Lower lobe of right lung (tissue), 2 donors: Measurements from ENCODE around the gene MAP3K12. TPM values are rescaled to one million over a fixed set of nuclear protein-coding genes. Genes with fewer than 3 reads are reported as not detected.
"Not testable (repeated sequence)": the region's sequence is repeated elsewhere in the genome, so short reads cannot be mapped to it uniquely, and the experiment has no call there.

Experiments
- ATAC-seq, 2 donors: fragments of 200-7000 bp; cut with Tn5 transposase; one replicate each; pipeline ENCODE4 v1.9.1; 2020 to 2022; ENCODE audit warnings: mild to moderate bottlenecking in 2 of 2, moderate library complexity in 2 of 2
- DNase-seq: peaks from one replicate; pipeline ENCODE4 v3.0.0-alpha.2; 2020
- H3K27ac ChIP-seq: fragments of 200-600 bp; one replicate; pipeline ENCODE4 v1.8.0; 2022
- H3K27me3 ChIP-seq: fragments of 200-600 bp; one replicate; pipeline ENCODE4 v1.8.0; 2022; ENCODE audit warnings: low read depth
- H3K36me3 ChIP-seq: fragments of 200-600 bp; one replicate; pipeline ENCODE4 v1.8.0; 2022; ENCODE audit warnings: mild to moderate bottlenecking
- H3K4me1 ChIP-seq: fragments of 200-600 bp; one replicate; pipeline ENCODE4 v1.8.0; 2022
- H3K4me3 ChIP-seq: fragments of 200-600 bp; one replicate; pipeline ENCODE4 v1.8.0; 2022; ENCODE audit warnings: mild to moderate bottlenecking
- H3K9me3 ChIP-seq: fragments of 200-600 bp; one replicate; pipeline ENCODE4 v1.8.0; 2022
- intact Hi-C: fragments of 100-400 bp; cut with DNase I; formaldehyde crosslinking; loops from one replicate; pipeline ENCODE4 v1.11.0; 2022
- total RNA-seq: library from RNA; stranded (reverse); fragmentation: NEBNext Ultra II Directional; extraction: Animal tissue kit (Norgen Biotek cat#: 25700); gene quantifications from one replicate; pipeline ENCODE4 v1.2.1, GENCODE V29; 2021
- TF ChIP-seq, protein P1 (sequence below): fragments of 200-600 bp; IDR thresholded peaks from one replicate; pipeline ENCODE4 v1.8.0; 2022; ENCODE audit warnings: antibody characterized with exemption, mild to moderate bottlenecking
- donor health status: DM: no; HTN: yes; CAD: no; lungs with severe emphysema.

MAP3K12 gene
- total RNA-seq, 1 donor from 2014 or later, result 17.5 TPM

DNA sequence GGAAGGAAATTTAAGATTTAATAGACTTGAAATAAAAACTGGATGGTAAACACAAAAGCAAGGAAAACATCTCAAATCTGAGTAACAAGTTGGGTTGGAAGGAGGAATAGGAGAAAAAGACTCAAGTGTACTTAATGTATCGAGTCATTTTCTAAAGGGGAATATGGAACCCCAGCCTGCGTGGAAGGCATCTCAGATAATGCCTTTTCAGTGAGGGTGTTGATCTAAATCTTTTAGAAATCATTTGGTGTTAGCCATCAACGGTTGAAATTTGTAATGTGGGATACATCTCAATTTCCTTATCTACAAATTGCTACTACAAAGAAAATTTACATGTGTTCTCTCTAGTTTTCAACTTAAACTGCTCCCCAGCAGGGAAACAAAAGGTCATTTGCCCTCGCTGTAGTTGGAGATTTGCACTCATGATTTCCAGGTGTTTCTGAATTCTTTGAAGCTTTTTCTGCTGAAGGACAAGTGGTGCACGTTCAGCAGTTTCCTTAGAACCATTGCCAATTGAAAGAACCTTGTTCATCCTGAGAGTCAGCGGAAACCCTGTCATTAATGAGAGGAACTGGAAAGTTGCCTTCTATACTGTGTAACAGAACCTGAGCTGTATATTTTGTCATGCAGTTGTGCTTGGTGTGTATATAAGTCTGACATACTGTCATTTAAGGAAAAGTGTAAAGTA is 45.2 kb downstream of the MAP3K12 start:
- no peaks in the 10 kb centered on the region for H3K27me3 ChIP-seq
- intact Hi-C loops, result no loop called here
- no peaks in the 10 kb centered on the region for H3K9me3 ChIP-seq
- TF ChIP-seq, protein P1, sequence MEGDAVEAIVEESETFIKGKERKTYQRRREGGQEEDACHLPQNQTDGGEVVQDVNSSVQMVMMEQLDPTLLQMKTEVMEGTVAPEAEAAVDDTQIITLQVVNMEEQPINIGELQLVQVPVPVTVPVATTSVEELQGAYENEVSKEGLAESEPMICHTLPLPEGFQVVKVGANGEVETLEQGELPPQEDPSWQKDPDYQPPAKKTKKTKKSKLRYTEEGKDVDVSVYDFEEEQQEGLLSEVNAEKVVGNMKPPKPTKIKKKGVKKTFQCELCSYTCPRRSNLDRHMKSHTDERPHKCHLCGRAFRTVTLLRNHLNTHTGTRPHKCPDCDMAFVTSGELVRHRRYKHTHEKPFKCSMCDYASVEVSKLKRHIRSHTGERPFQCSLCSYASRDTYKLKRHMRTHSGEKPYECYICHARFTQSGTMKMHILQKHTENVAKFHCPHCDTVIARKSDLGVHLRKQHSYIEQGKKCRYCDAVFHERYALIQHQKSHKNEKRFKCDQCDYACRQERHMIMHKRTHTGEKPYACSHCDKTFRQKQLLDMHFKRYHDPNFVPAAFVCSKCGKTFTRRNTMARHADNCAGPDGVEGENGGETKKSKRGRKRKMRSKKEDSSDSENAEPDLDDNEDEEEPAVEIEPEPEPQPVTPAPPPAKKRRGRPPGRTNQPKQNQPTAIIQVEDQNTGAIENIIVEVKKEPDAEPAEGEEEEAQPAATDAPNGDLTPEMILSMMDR, result no peak
- peaks cover 56% of the 10 kb centered on the region for H3K36me3 ChIP-seq
- DNase-seq, result no peak
- H3K4me1 ChIP-seq, result peaks cover 24% of the 10 kb centered on the region
- no peak for ATAC-seq
- peak overlapping the region; percentile 75 for H3K4me3 ChIP-seq
- H3K27ac ChIP-seq, result no peak overlapping the region

DNA sequence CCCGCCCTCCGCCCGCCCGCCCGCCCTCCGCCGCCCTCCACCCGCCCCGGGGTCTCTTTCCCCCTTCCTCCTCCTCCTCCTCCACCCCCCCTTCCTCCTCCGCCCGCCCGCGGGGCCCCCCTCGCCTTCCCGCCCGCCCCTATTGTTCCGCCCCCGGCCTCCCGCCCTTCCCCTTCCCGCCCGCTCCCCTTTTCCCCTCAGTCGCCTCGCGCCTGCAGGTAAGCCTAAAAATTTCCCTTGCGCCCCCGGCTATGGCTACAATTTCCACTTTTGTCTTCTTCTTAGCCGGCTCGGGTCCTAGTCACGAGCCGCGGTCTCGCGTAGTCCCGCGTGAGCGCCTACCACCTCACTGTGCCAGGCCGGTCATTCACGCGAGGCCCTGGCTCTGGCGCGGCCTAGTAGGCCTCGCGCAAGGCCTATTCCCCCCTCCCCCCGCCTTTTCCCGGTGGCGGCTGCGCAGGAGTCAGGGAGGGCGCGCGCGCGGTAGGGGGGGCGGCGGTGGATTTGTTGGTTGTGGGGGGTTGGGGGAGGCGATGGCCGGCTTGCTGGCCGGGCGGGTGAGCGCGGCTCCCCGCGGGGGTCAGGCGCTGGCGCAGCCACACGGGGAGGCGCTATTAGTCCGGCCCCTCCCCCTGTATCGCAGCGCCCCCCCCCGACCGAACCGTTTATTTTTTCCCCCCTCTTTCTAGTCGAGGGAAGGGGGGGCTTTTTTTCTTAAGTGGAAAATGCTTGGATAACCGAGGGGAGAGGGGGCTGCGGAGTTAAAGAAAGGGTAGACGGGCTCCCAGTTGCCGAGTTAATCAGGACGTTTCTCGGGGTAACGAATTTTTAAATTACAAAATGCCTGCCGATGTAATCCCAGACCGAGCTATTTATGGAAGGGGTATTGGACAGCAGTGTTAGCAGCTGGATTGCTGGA is 46.8 kb downstream of the MAP3K12 start:
- peaks cover 24% of the 10 kb centered on the region for H3K4me1 ChIP-seq
- no peaks in the 10 kb centered on the region for H3K9me3 ChIP-seq
- TF ChIP-seq, protein P1, result peak; percentile 39
- H3K4me3 ChIP-seq, result peak overlapping the region; percentile 75
- no peaks in the 10 kb centered on the region for H3K27me3 ChIP-seq
- intact Hi-C loops, result no loop called here
- ATAC-seq (peak; percentile 88 to 89), DNase-seq (peak; percentile 91)
- peaks cover 53% of the 10 kb centered on the region for H3K36me3 ChIP-seq
- peak overlapping the region; percentile 94 for H3K27ac ChIP-seq

DNA sequence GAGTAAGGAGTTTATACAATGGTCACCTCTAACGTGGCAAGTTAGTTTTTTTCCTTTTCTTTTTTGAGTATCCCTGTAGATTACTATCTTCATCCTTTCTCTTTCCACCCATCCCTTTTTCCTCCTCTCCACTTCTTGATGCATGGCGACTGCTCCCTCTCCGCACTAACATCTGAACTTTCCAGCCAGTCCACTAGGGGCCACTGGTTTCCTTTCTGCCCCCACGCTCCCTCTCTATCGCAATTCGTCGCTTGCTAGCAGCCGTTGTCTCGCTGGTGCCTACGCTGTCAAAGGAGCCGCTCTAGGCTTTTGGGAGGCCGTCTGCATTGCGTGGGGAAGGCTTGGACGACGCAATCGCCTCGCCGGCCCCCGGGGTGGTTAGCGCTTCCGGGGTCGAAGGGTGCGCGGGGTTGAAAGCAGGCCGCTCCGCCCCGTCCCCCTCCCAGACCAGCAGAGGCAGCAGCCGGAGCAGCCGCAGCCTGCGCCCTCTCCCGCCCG is 47.5 kb downstream of the MAP3K12 start, which contains the start of gene PCBP2:
Gene PCBP2 (plus strand): TSS at position 442 of the 498 bp plus-strand sequence. CDS start 2,699 bp downstream, outside the sequence.
- TF ChIP-seq, protein P1, result peak; percentile 88
- H3K9me3 ChIP-seq, result no peaks in the 10 kb centered on the region
- H3K36me3 ChIP-seq, result peaks cover 53% of the 10 kb centered on the region
- peak within 1 kb of the TSS; percentile 75 for H3K4me3 ChIP-seq
- ATAC-seq (peak; percentile 98), DNase-seq (peak; percentile 98)
- intact Hi-C loops, result no loop called here
- peak within 1 kb of the TSS; percentile 94 for H3K27ac ChIP-seq
- H3K4me1 ChIP-seq, result peaks cover 24% of the 10 kb centered on the region
- no peaks in the 10 kb centered on the region for H3K27me3 ChIP-seq

DNA sequence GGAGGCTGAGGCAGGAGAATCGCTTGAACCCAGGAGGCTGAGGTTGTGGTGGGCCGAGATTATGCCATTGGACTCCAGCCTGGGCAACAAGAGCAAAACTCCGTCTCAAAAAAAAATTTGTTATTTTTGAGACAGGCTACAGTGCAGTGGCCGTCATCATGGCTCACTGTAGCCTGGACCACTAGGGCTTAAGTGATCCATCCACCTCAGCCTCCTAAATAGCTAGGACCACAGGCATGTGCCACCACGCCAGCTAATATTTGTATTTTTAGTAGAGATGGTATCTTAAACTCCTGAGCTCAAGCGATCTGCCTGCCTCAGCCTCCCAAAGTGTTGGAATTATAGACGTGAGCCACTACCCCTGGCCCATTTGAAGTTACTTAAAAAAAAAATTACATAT is 48.3 kb downstream of the MAP3K12 start:
- H3K27ac ChIP-seq, result no peak overlapping the region
- H3K36me3 ChIP-seq, result peaks cover 53% of the 10 kb centered on the region
- intact Hi-C loops, result no loop called here
- TF ChIP-seq, protein P1, result no peak
- H3K4me3 ChIP-seq, result no peak overlapping the region
- DNase-seq, result no peak
- ATAC-seq, result no peak
- H3K9me3 ChIP-seq, result no peaks in the 10 kb centered on the region
- no peaks in the 10 kb centered on the region for H3K27me3 ChIP-seq
- H3K4me1 ChIP-seq, result peaks cover 25% of the 10 kb centered on the region

DNA sequence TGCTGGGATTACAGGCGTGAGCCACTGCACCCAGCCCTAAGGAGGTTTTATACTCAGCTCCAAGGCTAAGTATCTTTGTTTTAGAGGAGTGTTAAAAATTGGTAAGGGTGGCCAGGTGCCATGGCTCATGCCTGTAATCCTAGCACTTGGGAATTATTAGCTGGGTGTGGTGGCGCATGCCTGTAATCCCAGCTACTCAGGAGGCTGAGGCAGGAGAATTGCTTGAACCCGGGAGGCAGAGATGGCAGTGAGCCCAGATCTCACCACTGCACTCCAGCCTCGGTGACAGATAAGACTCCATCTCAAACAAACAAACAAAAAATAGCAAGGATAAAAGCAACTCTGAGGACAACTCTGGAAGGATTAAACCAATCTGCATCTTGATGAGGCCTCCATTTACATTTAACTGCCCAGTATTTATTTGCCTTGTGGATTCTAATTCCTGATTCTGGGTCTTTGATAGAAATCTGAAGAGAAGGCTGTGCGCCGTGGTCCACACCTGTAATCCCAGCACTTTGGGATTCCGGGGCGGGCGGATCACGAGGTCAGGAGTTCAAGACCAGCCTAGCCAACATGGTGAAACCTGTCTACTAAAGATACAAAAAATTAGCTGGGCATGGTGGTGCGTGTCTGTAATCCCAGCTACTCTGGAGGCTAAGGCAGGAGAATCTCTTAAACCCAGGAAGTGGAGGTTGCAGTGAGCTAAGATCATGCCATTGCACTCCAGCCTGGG is 54.5 kb downstream of the MAP3K12 start:
- DNase-seq, H3K4me3 ChIP-seq, ATAC-seq, intact Hi-C loops, H3K27ac ChIP-seq, H3K27me3 ChIP-seq, H3K9me3 ChIP-seq: not testable (repeated sequence)
- Histone ChIP-seq H3K36me3 (peaks cover 56% of the 10 kb centered on the region), H3K4me1 (peaks cover 42% of the 10 kb centered on the region)
